CMK (cell line): ENCODE results near the gene GRIFIN.
"Not testable (repeated sequence)": the region's sequence is repeated elsewhere in the genome, so short reads cannot be mapped to it uniquely, and the experiment has no call there.

ENCODE experiments used
- DNase-seq: peaks from one replicate; pipeline ENCODE4 v3.0.0-alpha.2; 2010; ENCODE audit warnings: low read depth

The GRIFIN gene

DNA sequence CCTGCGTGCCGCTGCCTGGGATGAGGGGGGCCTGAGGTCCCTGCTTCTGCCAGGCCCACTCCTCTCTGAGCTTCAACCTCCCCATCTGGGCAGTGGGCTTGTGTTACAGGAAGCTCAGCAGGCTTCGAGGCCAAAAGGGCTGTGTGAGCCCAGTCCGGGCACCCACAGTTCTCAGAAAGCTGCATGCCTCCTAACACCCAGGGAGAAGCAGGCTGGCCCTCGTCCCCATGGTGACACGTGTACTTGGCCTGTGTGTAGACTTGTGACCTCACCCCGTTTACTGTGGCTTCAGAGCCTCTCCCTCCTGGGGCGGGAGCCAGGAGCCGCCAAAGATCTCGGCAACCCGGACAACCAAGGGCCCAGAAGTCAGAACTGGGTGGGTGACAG lies 2.2 kb upstream of the GRIFIN start:
- DNase-seq: no peak

DNA sequence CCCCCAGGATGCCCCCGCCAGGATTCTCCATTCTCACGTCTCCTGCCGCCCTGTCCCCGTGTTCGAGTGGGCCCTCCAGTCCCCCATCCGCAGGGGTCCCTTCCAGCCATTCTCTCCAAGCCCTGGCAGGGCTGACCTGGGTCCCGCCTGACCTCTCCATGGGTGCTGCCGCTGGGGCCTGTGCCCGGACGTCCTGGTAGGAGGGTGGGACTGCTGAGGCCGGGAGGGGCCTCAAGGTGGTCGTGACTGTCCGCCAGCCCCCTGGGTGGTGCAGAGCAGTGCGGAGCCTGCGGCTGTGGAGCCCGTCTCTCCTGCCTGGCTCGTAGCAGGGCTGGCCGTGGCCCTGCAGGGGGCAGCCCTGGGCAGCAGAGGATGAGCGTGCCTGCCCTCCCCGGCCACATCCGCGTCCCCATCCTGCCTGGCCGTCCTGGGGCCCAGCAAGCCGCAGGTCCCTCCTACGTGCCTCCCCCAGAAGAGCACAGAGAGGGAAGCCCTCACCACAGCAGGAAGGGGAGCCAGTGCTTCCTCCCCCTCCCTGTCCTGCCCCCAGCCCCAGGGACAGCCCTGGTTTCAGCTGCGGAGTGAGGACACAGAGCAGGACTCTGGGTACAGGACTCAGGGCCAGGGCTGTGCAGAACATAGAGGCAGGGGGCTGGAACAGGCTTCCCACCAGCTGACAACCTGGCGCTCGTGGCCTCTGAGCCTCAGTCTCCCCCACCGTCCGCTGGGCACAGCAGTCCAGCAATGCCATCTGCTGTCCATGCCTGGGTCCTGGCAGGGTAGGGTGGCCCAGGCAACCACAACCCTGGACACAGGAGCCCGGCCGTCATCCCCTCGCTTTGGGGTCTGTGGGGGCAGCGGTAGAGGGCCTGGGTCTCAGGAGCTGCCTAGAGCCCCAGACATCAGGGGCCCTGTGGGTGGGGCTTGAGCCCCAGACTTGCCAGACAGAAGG lies 1.5 kb upstream of the GRIFIN start:
- DNase-seq: peak; percentile 88

DNA sequence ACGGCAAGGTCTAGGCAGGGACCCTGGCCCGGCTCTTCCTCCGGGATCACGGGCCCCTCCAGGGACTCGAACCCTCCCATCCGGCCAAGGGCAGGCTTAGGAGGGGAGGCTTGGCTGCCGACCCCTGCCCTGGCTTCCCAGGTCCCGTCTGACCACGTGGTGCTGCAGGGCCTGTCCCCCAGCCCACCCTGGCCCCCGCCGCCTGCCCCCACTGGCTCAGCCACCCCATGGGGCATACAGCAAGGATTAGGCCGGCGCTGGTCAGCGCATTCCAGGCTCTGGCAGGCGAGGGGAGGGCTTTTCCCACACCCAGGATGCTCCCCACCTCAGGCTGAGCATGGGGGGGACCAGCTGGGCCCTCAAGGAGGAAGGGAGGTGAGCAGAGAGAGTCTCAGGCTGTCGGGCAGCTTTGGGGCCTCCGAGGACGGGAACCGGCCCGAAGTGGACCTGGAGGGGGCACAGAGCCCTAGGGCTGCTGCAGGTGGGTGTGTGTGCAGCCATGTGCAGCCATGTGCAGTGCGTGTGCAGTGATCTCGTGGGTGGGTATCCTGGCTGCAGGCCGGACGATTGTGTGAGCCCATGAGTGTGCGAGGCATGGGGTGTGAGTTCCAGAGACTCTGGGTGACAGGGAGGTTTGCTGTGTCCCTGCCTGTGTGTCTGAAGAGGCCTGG lies 713 bp upstream of the GRIFIN start:
- DNase-seq: no peak

DNA sequence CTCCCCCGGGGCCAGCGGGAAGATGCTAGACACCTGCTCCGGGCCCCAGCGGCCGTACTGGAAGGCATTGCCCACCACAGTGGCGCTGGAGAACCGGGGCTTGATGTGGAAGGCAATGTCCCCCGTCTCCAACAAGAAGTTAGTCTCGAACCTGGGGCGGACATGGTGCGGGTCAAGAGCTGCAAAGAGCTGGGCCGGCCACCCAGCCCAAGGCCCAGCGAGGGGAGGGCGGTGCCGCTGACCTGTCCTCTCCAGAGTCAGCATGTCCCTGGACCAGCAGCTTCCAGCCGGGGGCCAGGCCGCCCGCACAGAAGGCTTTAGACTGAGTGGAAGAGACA lies 551 bp downstream of the GRIFIN start:
- DNase-seq: no peak

DNA sequence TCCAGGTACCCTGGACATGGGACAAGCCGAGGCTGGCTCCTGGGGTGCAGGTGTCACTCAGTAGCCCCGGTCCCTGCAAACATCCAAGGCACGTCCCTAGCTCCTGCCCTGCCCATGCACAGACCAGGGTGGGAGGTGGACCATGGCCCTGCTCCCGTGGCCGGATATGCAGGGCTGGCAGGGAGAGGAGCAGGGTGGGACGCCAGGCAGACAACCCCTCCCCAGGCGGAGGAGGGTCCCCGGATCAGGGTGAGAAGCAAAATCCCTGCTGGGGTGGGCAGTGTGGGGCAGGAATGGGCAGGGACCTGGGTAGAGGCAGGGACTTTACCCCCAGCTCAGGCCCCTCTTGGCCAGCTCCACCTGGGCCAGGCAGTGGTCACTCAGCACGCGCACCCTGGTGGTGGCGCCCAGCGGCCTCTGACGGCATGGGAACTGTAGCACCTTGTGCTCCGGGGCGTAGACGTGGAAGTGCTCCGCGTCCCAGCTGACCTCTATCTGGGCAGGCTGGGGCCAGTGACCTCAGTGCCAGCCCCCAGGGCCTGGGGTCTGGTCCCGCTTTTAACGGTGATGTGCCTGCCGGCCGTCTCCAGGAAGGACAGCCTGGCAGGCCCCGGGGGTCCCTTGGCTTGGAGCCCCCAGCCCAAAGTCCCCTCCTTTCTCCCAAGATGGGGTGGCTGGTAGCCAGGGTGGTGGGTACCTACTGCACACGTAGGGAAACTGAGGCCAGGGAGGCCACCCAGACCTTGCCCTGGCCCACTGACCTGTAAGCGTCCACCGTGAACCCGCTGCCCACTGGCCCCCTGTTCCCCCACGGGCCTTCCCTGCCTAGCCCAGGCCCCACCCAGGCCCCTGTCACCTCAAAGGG lies 1.2 kb downstream of the GRIFIN start:
- no peak for DNase-seq

DNA sequence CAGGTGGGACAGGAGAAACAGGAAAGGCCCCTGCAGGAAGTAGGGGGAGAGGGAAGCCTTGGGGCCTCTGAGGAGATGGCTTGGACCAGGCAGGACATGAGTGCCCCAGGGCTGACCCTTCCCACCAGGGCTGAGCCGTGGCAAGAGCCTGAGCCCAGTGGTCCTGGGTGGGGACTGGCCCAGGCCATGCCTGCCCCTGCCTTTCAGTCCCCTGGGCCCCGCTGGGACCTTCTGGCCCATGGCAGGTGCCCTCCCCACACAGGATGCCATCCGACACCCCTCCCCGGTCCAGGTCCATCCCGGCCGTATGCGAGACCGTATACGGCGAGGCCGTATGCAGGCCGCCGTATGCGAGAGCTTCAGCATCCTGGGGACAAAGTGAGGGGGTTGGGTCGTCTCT lies 2.0 kb downstream of the GRIFIN start:
- DNase-seq: no peak

DNA sequence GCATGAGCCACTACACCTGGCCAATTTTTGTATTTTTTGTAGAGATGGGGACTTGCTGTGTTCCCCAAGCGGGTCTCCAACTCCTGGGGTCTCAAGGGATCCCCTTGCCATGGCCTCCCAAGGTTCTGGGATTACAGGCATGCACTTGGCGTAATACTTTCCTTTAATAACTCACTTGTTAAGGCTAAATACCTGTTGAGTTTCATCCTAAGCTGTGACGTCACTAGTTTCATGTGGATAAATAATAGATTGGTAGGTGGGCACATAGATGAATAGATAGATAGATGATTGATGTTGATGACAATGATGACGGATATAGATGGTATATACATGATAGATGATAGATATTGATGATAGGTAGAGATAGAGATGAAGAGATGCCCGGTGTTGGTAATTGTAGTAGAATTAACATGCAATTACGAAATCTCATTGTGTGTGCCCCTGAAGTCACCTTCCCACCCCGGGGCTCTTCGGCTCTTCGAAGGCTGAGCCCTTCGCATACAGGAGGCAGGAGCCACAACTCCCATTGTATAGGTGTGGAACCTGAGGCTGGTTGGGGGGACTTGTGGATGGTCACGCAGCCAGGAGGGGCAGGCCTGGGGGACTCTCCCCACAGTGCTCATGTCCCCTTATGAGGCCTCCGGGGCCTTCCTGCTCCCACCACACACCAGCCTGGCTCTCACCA lies 2.6 kb downstream of the GRIFIN start:
- no peak for DNase-seq

DNA sequence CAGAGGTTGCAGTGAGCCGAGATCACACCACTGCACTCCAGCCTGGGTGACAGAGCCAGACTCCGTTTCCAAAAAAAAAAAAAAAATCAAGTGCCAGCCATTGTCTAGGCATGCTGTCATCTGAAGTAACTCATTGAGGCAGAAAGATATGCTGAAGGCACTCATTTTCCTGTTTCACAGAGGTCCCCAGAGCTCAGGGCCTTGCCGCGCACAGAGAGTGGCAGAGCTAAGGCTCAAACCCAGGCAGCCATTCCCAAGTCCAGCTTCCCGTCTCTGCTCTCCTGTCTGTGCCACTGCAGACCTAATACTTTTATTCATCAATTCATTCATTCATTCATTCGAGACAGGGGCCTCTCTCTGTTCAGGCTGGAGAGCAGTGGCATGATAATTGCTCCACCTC lies 3.5 kb downstream of the GRIFIN start:
- DNase-seq: no peak

DNA sequence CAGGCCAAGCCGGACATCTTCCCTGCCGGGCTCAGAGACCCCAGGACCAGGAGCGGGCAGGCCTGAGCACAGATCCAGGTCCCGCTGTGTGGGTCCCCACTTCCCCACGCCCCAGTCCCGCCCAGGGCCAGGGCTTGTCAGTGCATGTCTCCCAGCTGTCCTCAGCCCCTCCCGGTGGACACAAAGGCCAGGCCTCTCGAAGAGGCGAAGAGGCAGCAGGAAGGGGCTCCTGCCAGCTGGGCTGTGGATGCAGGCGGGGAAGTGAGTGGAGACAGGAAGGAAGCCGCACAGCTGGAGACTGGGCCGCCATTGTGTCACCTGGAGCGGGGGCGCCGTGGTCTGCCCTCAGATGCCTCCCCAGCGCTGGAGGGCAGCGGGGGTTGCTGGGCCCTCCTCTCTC lies 4.8 kb downstream of the GRIFIN start:
- DNase-seq: no peak

DNA sequence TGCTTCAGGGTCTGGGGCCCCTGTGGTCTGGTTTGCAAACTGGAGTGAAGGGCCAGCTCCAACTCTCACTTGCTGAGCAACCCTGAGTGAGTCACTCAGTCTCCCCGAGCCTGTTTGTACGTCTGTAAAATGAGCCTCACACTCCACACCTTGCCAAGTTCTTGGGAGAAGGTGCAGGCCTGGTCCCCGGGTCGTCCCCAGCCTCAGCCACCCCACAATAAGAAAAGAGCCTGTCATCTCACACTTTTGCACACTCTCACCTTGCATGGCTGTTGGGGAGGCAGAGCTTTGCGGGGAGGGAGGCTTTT lies 5.2 kb downstream of the GRIFIN start:
- no peak for DNase-seq

DNA sequence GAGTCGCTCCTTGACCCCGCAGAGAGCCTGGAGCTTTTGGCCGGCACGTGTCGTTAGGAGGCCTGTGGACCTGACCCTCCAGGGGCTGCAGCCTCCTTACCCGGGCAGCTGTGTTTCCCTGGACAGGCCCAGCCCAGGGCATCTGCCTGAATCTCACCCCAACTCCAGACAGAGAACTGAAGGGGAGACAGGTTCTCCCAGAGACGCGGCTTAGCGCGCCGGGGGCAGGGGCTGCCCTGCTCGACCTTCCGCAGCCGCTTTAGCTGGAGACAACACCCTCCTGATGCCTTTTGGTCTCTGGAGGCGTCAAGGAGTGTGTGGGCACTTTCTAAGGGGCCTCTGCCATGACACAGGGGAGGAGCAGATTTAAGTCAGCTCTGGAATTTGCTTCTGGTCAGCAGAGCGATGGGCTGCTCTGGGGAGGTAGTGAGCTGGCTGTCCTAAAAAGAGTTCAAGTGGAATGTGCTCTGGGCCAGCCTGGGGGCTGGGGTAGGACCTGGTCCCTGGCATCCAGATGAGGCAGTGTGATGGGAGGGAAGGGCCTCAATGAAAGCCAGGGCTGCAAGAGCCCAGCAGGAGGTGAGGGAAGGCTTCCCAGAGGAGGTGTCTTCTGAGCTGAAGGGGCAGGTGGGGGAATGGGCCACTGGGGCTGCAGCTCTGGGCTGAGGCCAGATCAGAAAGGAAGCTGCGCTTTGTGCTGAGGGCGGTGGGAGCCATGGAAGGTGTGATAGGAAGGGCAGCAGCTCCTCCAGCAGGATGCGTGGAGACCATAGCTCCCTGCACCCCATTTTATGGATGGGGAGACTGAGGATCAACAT lies 5.8 kb downstream of the GRIFIN start:
- DNase-seq: no peak

DNA sequence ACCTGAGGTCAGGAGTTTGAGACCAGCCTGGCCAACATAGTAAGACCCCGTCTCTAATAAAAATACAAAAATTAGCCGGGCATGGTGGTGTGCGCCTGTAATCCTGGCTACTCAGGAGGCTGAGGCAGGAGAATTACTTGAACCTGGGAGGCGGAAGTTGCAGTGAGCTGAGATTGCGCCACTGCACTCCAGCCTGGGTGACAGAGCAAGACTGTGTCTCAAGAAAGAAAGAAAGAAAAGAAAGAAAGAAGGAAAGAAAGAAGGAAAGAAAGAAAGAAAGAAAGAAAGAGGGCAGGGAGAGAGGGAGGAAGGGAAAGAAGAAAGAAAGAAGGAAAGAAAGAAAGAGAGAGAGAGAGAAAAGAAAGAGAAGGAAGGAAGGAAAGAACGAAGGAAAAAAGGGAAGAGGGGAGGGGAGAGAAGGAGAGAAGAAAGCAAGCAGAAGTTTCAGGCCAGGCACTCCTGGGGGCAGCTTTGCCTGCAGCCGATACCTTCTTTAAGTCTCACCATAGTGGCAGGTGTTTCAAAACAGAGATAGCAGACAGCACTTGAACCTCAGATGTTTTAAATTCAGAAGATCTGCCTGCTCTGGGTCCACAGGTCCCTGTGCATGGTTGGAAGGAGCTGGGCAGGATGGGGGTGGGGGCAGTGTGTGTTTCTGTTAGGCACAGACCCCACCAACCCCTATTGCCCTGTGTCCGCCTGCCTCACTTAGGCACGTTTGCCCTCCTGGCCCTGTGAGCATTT lies 6.6 kb downstream of the GRIFIN start:
- not testable (repeated sequence) for DNase-seq

DNA sequence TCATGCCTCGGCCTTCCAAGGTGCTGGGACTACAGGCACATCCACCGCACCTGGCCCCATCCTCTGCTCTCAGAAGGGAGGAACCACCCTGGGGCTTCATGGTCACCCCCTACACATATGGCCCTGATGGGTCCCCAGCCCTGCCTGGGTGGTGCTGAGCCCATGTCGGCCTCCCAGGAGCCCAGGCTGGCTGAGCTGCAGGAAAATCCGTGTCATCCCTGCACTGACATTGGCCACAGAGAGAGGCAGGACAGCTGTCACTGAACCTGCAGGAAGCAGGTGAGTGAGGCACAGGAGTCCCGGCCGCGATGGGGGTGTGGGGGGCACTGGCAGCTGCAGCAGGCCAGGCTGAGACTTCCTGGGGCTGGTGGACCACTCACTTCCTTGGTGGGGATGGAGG lies 8.0 kb downstream of the GRIFIN start:
- DNase-seq: no peak

DNA sequence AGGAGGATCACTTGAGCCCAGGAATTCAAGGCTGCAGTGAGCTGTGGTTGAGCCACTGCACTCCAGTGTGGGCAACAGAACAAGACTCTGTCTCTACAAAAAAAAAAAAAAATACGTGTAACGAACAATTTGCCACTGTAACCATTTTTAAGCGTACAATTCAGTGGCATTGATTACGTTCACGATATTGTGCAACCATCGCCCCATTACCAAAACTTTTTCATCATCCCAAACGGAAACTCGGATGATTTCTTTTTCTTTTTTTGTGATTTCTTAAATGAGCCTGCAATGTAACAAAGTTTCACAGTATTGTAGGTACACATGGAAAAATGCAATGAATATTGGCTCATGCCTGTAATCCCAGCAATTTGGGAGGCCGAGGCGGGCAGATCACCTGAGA lies 9.5 kb downstream of the GRIFIN start:
- no peak for DNase-seq

DNA sequence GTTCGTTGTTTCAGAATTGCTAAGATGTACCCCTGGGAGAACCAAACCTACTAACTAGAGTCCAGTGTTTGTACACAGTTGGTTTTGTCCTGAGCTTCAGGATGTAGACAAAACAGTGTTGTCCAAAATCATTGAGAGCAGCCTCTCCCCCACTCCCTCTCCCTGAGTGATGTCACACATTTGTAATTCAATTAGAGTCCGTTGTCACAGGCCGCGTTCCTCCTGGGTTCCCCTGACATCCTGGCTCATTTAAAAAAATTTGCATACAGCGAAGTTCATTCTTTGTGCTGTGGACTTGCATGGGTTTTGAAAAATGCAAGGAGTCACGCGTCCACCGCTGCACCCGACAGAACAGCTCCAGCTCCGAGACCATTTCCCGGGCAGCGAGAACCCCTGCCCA lies 10.3 kb downstream of the GRIFIN start:
- no peak for DNase-seq

DNA sequence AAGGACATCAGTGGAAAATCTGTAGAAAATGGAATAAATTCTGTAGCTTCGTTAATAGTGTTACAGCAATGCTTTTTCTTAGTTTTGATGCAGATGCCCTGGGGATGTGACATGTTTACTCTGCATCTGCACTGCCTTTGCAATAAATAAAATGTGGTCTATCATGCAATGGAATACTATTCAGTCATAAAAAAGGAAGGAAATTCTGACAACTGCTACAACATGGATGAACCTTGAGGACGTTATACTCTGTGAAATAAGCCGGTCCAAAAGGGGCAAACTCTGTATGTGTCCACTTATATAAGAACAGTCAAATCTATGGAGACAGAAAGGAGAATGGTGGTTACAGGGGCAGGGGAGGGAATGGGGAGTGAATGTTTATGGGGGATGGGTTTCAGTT lies 13.5 kb downstream of the GRIFIN start:
- no peak for DNase-seq

DNA sequence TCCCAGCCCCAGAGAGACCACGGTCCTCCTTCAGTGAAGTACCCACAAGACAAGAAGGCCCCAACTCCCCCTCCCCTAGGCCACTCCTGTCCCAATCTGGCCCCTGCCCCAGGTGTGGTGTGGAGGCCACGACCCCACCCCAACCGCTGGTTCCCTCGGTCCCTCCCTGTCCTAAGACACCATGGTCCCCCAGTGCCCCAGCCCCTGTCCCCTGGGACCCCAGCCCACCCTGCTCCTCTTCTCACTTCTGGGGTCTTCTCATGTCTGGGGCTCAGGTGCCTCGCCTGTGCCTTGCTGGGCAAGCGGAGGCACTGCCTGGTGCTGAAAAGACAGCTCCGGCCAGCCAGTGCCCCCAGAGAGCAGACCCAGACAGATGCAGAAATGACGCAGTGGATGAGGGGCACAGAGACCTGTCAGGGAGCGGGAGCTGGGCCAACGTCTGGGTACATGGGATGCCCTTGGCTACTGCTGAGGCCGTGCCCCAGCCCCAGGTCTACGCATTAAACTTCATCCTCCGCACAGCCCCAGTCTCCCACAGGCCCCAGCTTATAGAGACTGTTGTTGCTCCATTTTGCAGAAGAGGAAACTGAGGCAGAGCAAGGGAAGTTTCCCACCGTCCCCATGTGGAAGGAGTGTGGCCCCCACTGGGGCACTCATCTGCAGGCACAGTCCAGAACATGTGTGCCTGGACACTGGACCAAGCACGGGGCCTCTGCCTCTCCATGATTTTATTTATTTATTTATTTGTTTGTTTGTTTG lies 14.8 kb downstream of the GRIFIN start:
- no peak for DNase-seq

DNA sequence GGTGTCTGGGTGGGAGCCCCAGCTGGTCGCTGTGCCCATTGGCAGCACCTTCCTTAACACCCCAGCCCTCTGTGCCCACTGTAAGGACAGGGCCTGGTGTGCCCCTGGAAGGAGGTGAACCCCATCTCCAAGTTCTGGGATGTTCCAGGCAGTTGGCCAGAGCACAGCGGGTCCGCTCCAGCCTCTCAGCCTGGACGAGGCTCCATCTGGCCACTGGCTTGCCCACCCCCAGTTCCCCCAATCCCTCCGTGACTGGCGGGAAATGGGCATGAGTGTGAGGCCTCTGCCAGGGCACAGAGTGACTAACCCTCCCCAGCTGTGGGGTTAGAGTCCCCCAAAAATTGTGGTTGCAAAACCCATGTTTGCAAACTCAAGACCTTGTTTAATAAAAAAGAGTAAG lies 15.6 kb downstream of the GRIFIN start:
- DNase-seq: no peak

DNA sequence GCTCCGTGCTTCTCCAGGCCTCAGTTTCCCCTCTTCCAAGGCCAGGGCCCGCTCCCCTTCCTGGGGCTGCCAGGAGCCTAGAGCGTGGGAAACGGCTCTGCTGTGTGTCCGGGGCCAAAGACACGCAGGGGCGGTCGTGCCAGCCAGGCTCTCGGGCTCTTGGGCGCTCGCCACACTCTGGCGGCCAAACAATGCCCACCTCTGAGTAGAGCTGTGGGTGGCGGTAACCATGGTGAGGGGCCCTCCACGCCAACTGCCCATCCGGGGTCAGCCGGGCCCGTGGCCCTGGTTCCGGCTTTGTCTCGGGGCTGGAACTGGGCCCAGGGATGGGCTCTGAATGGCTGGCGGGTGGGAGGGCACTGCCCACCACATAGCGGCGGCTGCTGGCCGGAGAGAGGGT lies 16.0 kb downstream of the GRIFIN start:
- DNase-seq: no peak

DNA sequence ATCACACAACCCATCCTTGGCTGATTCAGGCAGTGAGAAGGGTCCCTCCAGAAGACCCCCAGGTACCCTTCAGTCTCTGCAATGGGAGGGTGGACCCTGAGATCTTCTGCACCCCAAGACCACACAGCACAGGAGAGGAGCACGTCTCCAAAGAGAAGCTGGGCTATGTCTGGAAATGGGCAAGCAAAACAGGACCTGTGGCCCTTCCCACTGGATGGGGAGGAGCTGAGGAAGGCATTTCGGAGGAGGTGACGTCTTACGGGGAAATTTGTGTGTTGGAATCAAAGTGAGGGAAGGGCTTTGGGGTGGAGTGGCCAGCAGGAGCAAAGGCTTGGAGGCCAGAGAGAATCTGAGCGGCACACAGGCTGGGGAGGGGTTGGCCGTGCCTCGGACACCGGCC lies 16.5 kb downstream of the GRIFIN start:
- no peak for DNase-seq
